CD4-positive, CD25-positive, alpha-beta regulatory T cell (primary cell): ENCODE results near the gene TRIML2. TPM values are rescaled to one million over a fixed set of nuclear protein-coding genes. Genes with fewer than 3 reads are reported as not detected.

Experiments used
- ATAC-seq, 2 donors: fragments of 150-1000 bp; cut with Tn5 transposase; one replicate each; pipeline ENCODE4 v1.10.0; 2021; ENCODE audit warnings: low read depth in 2 of 2, moderate number of reproducible peaks in 2 of 2, moderate library complexity in 1 of 2
- DNase-seq, 3 donors: peaks; one replicate each; pipeline versions ENCODE4 v3.0.0 to v3.0.0-alpha.2; 2012 to 2022; ENCODE audit warnings: mixed read lengths in 1 of 3
- H3K27ac ChIP-seq: one replicate; pipeline ENCODE4 v1.7.0; 2013; ENCODE audit warnings: mild to moderate bottlenecking, low read length; ENCODE audit not compliant: insufficient read depth, poor library complexity, severe bottlenecking
- H3K27me3 ChIP-seq: one replicate; pipeline ENCODE4 v1.7.0; 2013; ENCODE audit warnings: low read length; ENCODE audit not compliant: control insufficient read depth, insufficient read depth
- H3K36me3 ChIP-seq: one replicate; pipeline ENCODE4 v1.7.0; 2013; ENCODE audit warnings: mild to moderate bottlenecking, low read length, moderate library complexity; ENCODE audit not compliant: control insufficient read depth, insufficient read depth
- H3K4me1 ChIP-seq: 2 replicates; pipeline ENCODE4 v1.7.0; 2013; ENCODE audit warnings: mild to moderate bottlenecking, low read length; ENCODE audit not compliant: insufficient read depth, control insufficient read depth, poor library complexity, severe bottlenecking
- H3K4me3 ChIP-seq: one replicate; pipeline ENCODE4 v1.7.0; 2013; ENCODE audit warnings: low read depth, mild to moderate bottlenecking, low read length, moderate library complexity
- H3K9me3 ChIP-seq, 2 experiments: 1 replicate in 1 of 2; 2 replicates in 1 of 2; pipeline ENCODE4 v1.7.0; 2013; ENCODE audit warnings: low read length in 2 of 2, mild to moderate bottlenecking in 1 of 2, moderate library complexity in 1 of 2; ENCODE audit not compliant: control insufficient read depth in 2 of 2
- H3K27ac Mint-ChIP-seq, 3 donors: one replicate each; pipeline ENCODE4 v1.8.0; 2020 to 2022; ENCODE audit warnings: mild to moderate bottlenecking in 3 of 3, mixed read lengths in 3 of 3, moderate library complexity in 2 of 3
- H3K27me3 Mint-ChIP-seq: one replicate; pipeline ENCODE4 v1.8.0; 2022; ENCODE audit warnings: mild to moderate bottlenecking, mixed read lengths
- H3K36me3 Mint-ChIP-seq: one replicate; pipeline ENCODE4 v1.8.0; 2020; ENCODE audit warnings: mixed read lengths
- H3K4me1 Mint-ChIP-seq, 4 donors: one replicate each; pipeline ENCODE4 v1.8.0; 2020 to 2022; ENCODE audit warnings: mixed read lengths in 4 of 4, mild to moderate bottlenecking in 1 of 4
- H3K4me3 Mint-ChIP-seq, 4 donors: one replicate each; pipeline ENCODE4 v1.8.0; 2020 to 2022; ENCODE audit warnings: mild to moderate bottlenecking in 4 of 4, mixed read lengths in 4 of 4, moderate library complexity in 3 of 4
- H3K9me3 Mint-ChIP-seq, 7 donors: one replicate each; pipeline ENCODE4 v1.8.0; 2020 to 2022; ENCODE audit warnings: mixed read lengths in 7 of 7, mild to moderate bottlenecking in 3 of 7, moderate library complexity in 2 of 7
- polyA plus RNA-seq, 4 donors: library from polyadenylated mRNA; unstranded; fragments of 300-500 nt; fragmentation: Illumina TruSeq; gene quantifications; one replicate each; pipeline ENCODE4 v1.2.3, GENCODE V29; 2021
- total RNA-seq: library from RNA; stranded (reverse); gene quantifications from one replicate; pipeline ENCODE4 v1.2.3, GENCODE V29; 2022

Gene TRIML2
- total and polyA plus RNA-seq, 5 donors from 2014 or later = not detected

DNA sequence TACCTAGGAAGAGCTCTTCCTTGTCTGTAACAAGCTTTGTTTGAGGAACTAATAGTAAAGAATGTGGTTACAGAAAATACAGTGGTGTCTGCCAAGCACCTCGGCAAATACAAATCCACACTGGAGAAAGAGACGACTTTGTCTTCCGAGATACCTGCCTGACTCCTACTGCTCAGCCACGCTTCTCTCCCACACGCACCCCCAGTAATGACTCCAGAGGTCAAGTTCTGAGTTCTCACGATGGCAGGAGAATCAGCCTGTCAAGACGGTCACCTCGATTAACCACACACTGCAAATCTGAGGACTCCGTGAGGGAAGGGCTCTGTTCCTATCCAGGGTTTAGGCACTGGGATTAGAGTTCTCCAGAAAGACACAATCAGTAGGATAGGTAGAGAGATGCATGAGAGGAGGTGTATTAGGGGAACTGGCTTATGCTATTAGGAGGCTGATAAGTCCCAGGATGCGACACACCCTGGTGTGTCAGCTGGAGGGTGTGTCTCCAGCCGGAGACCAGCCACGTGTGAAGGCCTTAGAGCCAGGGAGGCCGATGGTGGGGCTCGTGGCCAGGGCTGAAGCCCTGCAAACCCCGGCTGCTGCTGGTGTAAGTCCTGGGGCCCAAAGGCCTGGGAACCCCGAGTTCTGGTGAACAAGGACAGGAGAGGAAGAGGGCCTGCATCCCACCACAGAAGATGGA, 8.4 kb upstream of the TRIML2 start:
- peaks cover 0 to 15% (median 5%) of the 10 kb centered on the region in 7 donors for H3K9me3 Mint-ChIP-seq
- H3K27me3 ChIP-seq = no peaks in the 10 kb centered on the region
- ATAC-seq = no peak

GRCh38 chr4:188113156-188113555, 3.8 kb upstream of the TRIML2 start:
- DNase-seq = no peak
- no peak for ATAC-seq
- Histone ChIP-seq H3K4me3 (no peak overlapping the region), H3K27ac (no peak overlapping the region), H3K36me3 (no peaks in the 10 kb centered on the region), H3K27me3 (no peaks in the 10 kb centered on the region), H3K4me1 (no peaks in the 10 kb centered on the region), H3K9me3 (peaks cover 0 to 5% of the 10 kb centered on the region in 2 experiments)
- peaks cover 0 to 2% (median 0%) of the 10 kb centered on the region in 4 donors for H3K4me1 Mint-ChIP-seq
- peaks cover 0 to 15% (median 9%) of the 10 kb centered on the region in 7 donors for H3K9me3 Mint-ChIP-seq
- no peaks in the 10 kb centered on the region for H3K36me3 Mint-ChIP-seq
- H3K27me3 Mint-ChIP-seq = no peaks in the 10 kb centered on the region
- no peak overlapping the region for H3K27ac Mint-ChIP-seq
- no peak overlapping the region for H3K4me3 Mint-ChIP-seq

More for the DNA sequence above, 8.4 kb upstream of the TRIML2 start:
- Mint-ChIP-seq H3K4me1 (no peaks in the 10 kb centered on the region), H3K27me3 (no peaks in the 10 kb centered on the region), H3K4me3 (no peak overlapping the region), H3K36me3 (no peaks in the 10 kb centered on the region), H3K27ac (no peak overlapping the region)
- no peaks in the 10 kb centered on the region for H3K4me1 ChIP-seq
- no peak overlapping the region for H3K27ac ChIP-seq
- H3K4me3 ChIP-seq = no peak overlapping the region
- no peak for DNase-seq
- no peaks in the 10 kb centered on the region for H3K36me3 ChIP-seq
- peaks cover 0 to 2% of the 10 kb centered on the region in 2 experiments for H3K9me3 ChIP-seq

- ATAC-seq (no peak), DNase-seq (no peak)
- H3K36me3 ChIP-seq = no peaks in the 10 kb centered on the region
- Mint-ChIP-seq H3K4me3 (no peak overlapping the region), H3K4me1 (peaks cover 0 to 5% (median 0%) of the 10 kb centered on the region in 4 donors), H3K27me3 (no peaks in the 10 kb centered on the region), H3K9me3 (peaks cover 0 to 20% (median 10%) of the 10 kb centered on the region in 7 donors), H3K36me3 (no peaks in the 10 kb centered on the region), H3K27ac (no peak overlapping the region)
- H3K4me1 ChIP-seq = no peaks in the 10 kb centered on the region
- no peak overlapping the region for H3K27ac ChIP-seq
- no peaks in the 10 kb centered on the region for H3K27me3 ChIP-seq
- H3K4me3 ChIP-seq = no peak overlapping the region
- peaks cover 0 to 5% of the 10 kb centered on the region in 2 experiments for H3K9me3 ChIP-seq
Measured at GRCh38 chr4:188111955-188112354, 2.6 kb upstream of the TRIML2 start.

- no peak overlapping the region for H3K27ac Mint-ChIP-seq
- H3K4me3 ChIP-seq = no peak overlapping the region
- H3K36me3 Mint-ChIP-seq = no peaks in the 10 kb centered on the region
- ATAC-seq = no peak
- H3K4me3 Mint-ChIP-seq = no peak overlapping the region
- peaks cover 0 to 5% (median 0%) of the 10 kb centered on the region in 4 donors for H3K4me1 Mint-ChIP-seq
- H3K9me3 ChIP-seq = peaks cover 0 to 5% of the 10 kb centered on the region in 2 experiments
- no peaks in the 10 kb centered on the region for H3K4me1 ChIP-seq
- H3K36me3 ChIP-seq = no peaks in the 10 kb centered on the region
- peaks cover 0 to 20% (median 10%) of the 10 kb centered on the region in 7 donors for H3K9me3 Mint-ChIP-seq
- DNase-seq = no peak
- no peaks in the 10 kb centered on the region for H3K27me3 ChIP-seq
- no peak overlapping the region for H3K27ac ChIP-seq
- H3K27me3 Mint-ChIP-seq = no peaks in the 10 kb centered on the region
Measured at GRCh38 chr4:188110741-188111471, 1.5 kb upstream of the TRIML2 start.

- H3K9me3 Mint-ChIP-seq = peaks cover 0 to 25% (median 10%) of the 10 kb centered on the region in 7 donors
Measured at GRCh38 chr4:188110036-188110435, 633 bp upstream of the TRIML2 start.

DNA sequence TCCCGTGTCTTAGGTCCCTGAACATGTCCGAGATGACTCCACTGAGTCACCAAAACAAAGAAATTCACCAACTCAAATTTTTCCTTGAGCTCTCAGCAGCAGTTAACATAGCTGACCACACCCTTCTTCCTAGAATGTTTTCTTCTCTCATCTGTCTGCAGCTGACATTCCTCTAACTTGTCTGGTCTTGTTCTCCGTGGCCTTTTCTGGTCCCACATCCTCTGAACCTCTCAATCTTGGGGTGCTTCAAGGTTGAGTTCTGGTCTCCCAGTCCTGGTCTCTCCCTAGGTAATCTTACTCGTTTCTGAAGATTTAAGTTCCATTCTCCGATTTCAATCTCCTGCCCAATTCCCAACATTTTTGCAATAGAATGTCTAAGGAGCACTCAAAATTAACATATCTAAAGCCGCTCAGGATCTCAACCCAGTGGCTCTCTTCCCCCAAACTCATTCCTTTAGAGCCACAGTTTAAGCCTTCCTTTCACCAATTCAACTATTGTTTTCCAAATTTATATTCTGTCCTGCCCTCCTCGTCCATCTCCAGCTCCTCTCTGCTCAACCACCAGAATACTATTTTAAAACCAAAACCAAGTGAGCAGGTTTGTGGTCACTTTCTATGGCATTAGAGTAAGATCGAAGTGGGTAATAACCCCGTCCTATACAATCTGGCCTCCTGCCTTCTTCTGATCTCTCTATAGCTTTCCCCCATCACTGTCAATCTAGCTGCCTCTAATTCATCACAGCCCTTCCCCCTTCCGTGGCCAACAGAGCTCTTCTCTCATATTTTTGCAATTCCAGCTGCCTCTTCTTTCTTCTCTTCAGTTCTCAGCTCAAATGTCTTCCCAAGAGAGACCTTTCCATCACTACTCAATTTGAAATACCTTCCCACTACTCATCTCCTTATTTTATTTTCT, 1.2 kb downstream of the TRIML2 start:
- ATAC-seq = no peak
- peaks cover 7 to 9% of the 10 kb centered on the region in 2 experiments for H3K9me3 ChIP-seq
- Mint-ChIP-seq H3K9me3 (peaks cover 0 to 24% (median 12%) of the 10 kb centered on the region in 7 donors), H3K27me3 (no peaks in the 10 kb centered on the region), H3K27ac (no peak overlapping the region), H3K36me3 (no peaks in the 10 kb centered on the region), H3K4me1 (peaks cover 0 to 5% (median 0%) of the 10 kb centered on the region in 4 donors), H3K4me3 (no peak overlapping the region)
- no peaks in the 10 kb centered on the region for H3K27me3 ChIP-seq
- DNase-seq = no peak
- H3K4me3 ChIP-seq = no peak overlapping the region
- H3K27ac ChIP-seq = no peak overlapping the region
- H3K36me3 ChIP-seq = no peaks in the 10 kb centered on the region
- no peaks in the 10 kb centered on the region for H3K4me1 ChIP-seq

More at GRCh38 chr4:188110036-188110435, 633 bp upstream of the TRIML2 start:
- Histone ChIP-seq H3K9me3 (peaks cover 3 to 9% of the 10 kb centered on the region in 2 experiments), H3K4me1 (no peaks in the 10 kb centered on the region), H3K27ac (no peak overlapping the region), H3K27me3 (no peaks in the 10 kb centered on the region), H3K36me3 (no peaks in the 10 kb centered on the region), H3K4me3 (no peak overlapping the region)
- Mint-ChIP-seq H3K27ac (no peak overlapping the region), H3K4me1 (peaks cover 0 to 5% (median 0%) of the 10 kb centered on the region in 4 donors), H3K27me3 (no peaks in the 10 kb centered on the region), H3K4me3 (no peak overlapping the region), H3K36me3 (no peaks in the 10 kb centered on the region)
- DNase-seq = no peak
- no peak for ATAC-seq

DNA sequence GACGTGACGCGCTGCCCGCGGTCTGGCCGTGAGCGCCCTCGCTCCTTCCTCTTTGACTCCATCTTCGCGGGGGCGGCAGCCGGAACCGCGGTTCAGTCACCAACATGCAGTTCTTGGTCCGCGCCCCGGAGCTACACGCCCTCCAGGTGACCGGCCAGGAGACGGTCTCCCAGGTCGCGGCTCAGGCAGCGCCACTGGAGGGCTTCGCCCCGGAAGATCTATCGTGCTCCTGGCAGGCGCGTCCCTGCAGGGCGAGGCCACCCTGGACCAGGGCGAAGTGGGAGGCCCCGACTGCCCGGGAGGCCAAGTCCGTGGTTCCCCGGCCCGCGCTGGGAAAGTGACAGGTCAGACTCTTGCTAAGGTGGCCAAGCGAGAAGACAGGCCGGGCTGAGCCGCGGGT, 2.9 kb downstream of the TRIML2 start:
- Histone ChIP-seq H3K27ac (no peak overlapping the region), H3K9me3 (peaks cover 4 to 7% of the 10 kb centered on the region in 2 experiments), H3K36me3 (no peaks in the 10 kb centered on the region), H3K4me1 (no peaks in the 10 kb centered on the region), H3K27me3 (no peaks in the 10 kb centered on the region), H3K4me3 (no peak overlapping the region)
- no peak overlapping the region for H3K27ac Mint-ChIP-seq
- H3K9me3 Mint-ChIP-seq = peaks cover 0 to 26% (median 12%) of the 10 kb centered on the region in 7 donors
- H3K4me1 Mint-ChIP-seq = peaks cover 0 to 5% (median 0%) of the 10 kb centered on the region in 4 donors
- H3K27me3 Mint-ChIP-seq = no peaks in the 10 kb centered on the region
- no peak overlapping the region for H3K4me3 Mint-ChIP-seq
- no peak for ATAC-seq
- H3K36me3 Mint-ChIP-seq = no peaks in the 10 kb centered on the region
- no peak for DNase-seq
